H1 (cell line): ENCODE measurements around the gene CPA1. TPM values are rescaled to one million over a fixed set of nuclear protein-coding genes. Genes with fewer than 3 reads are reported as not detected.

Experiments used
- CTCF ChIA-PET: fragments of 300-600 bp; sonication (Branson Sonifier 250); formaldehyde crosslinking; loops from one replicate; lab custom pipeline; 2021; ENCODE audit not compliant: partially characterized antibody; lab: Charles Lee
- POLR2A ChIA-PET: fragments of 300-600 bp; sonication (Branson Sonifier 250); formaldehyde crosslinking; loops from one replicate; lab custom pipeline; 2021; ENCODE audit warnings: inconsistent platforms; ENCODE audit not compliant: partially characterized antibody; lab: Charles Lee
- DNase-seq, 2 experiments: peaks; one replicate each; pipeline versions ENCODE4 v3.0.0 to v3.0.0-alpha.2; 2010 to 2022; ENCODE audit warnings: low spot score in 2 of 2, low read depth in 1 of 2, mixed read lengths in 1 of 2
- FAIRE-seq: peaks from 2 replicates; lab custom pipeline; 2011; peaks lifted over from hg19 to GRCh38; lab: Jason Lieb, UNC
- H2AFZ ChIP-seq: 2 replicates; pipeline ENCODE4 v1.8.1; 2012; ENCODE audit warnings: low read length, inconsistent platforms
- H2AK5ac ChIP-seq: 2 replicates; pipeline ENCODE4 v1.6.1; 2013; ENCODE audit warnings: low read depth, low read length
- H2BK120ac ChIP-seq: replicated peaks from 2 replicates; pipeline ENCODE3; 2013; ENCODE audit warnings: low read depth, low read length, inconsistent platforms
- H2BK12ac ChIP-seq: 2 replicates; pipeline ENCODE4 v1.6.1; 2013; ENCODE audit warnings: low read depth, low read length
- H2BK15ac ChIP-seq: 2 replicates; pipeline ENCODE4 v1.6.1; 2013; ENCODE audit warnings: low read length
- H2BK20ac ChIP-seq: 2 replicates; pipeline ENCODE4 v1.6.1; 2013; ENCODE audit warnings: low read length
- H2BK5ac ChIP-seq: 2 replicates; pipeline ENCODE4 v1.6.1; 2013; ENCODE audit warnings: low read depth, low read length
- H3K14ac ChIP-seq: 2 replicates; pipeline ENCODE4 v1.6.1; 2013; ENCODE audit warnings: inconsistent platforms; ENCODE audit not compliant: insufficient read length
- H3K18ac ChIP-seq: 2 replicates; pipeline ENCODE4 v1.6.1; 2013; ENCODE audit warnings: low read length; ENCODE audit errors: extremely low read depth
- H3K23ac ChIP-seq: 2 replicates; pipeline ENCODE4 v1.6.1; 2013; ENCODE audit warnings: inconsistent platforms; ENCODE audit not compliant: insufficient read length
- H3K23me2 ChIP-seq: 2 replicates; pipeline ENCODE4 v1.6.1; 2013; ENCODE audit warnings: low read depth, low read length
- H3K27ac ChIP-seq: 2 replicates; pipeline ENCODE4 v1.6.1; 2011; ENCODE audit warnings: low read depth, low read length, inconsistent platforms
- H3K27me3 ChIP-seq, 4 experiments: replicated peaks in 1 of 4; 1 replicate in 1 of 4; 2 replicates in 3 of 4; pipeline versions ENCODE4 v1.6.1 to v1.8.1; 2011 to 2013; ENCODE audit warnings: low read length in 3 of 4, mild to moderate bottlenecking in 3 of 4, inconsistent platforms in 2 of 4, mixed read lengths in 2 of 4, moderate library complexity in 1 of 4; ENCODE audit not compliant: control insufficient read depth in 3 of 4, insufficient read depth in 3 of 4; ENCODE audit errors: extremely low read depth in 1 of 4
- H3K36me3 ChIP-seq, 4 experiments: 2 replicates each; pipeline versions ENCODE4 v1.6.1 to v1.8.1; 2011 to 2013; ENCODE audit warnings: mild to moderate bottlenecking in 4 of 4, low read length in 3 of 4, moderate library complexity in 2 of 4, control low read depth in 1 of 4, inconsistent platforms in 1 of 4; ENCODE audit not compliant: insufficient read depth in 4 of 4, control insufficient read depth in 2 of 4
- H3K4ac ChIP-seq: replicated peaks from 2 replicates; pipeline ENCODE3; 2013; ENCODE audit warnings: low read length, low read depth, mixed read lengths, inconsistent platforms; ENCODE audit not compliant: insufficient read length
- H3K4me1 ChIP-seq, 4 experiments: replicated peaks in 1 of 4; 1 replicate in 1 of 4; 2 replicates in 3 of 4; pipeline versions ENCODE4 v1.6.1 to v1.8.1; 2011 to 2013; ENCODE audit warnings: low read length in 3 of 4, inconsistent platforms in 2 of 4, mixed read lengths in 1 of 4; ENCODE audit not compliant: insufficient read depth in 4 of 4, control insufficient read depth in 3 of 4
- H3K4me2 ChIP-seq, 2 experiments: 2 replicates each; pipeline versions ENCODE4 v1.6.1 to v1.8.1; 2011 to 2013; ENCODE audit warnings: low read depth in 2 of 2, low read length in 2 of 2, control low read depth in 1 of 2, inconsistent platforms in 1 of 2, mild to moderate bottlenecking in 1 of 2; ENCODE audit not compliant: insufficient read depth in 1 of 2
- H3K4me3 ChIP-seq, 4 experiments: fragments of 200-600, 300-600 bp in 1 of 4; sonication (generic), shearing (Covaris generic), sonication (Bioruptor Twin) in 1 of 4; 2 replicates each; pipeline versions ENCODE4 v1.5.1 to v1.8.1; 2011 to 2016; ENCODE audit warnings: low read length in 4 of 4, low read depth in 3 of 4, control low read depth in 2 of 4, inconsistent platforms in 2 of 4, mild to moderate bottlenecking in 2 of 4, mixed read lengths in 1 of 4, moderate library complexity in 1 of 4; ENCODE audit not compliant: insufficient read depth in 2 of 4; ENCODE audit errors: extremely low read depth in 1 of 4
- H3K56ac ChIP-seq: replicated peaks from 2 replicates; pipeline ENCODE3; 2013; ENCODE audit warnings: low read depth, mild to moderate bottlenecking, mixed read lengths, low read length, inconsistent platforms; ENCODE audit not compliant: insufficient read length
- H3K79me1 ChIP-seq: 2 replicates; pipeline ENCODE4 v1.6.1; 2013; ENCODE audit warnings: low read depth, low read length, control low read depth
- H3K79me2 ChIP-seq, 2 experiments: 2 replicates each; pipeline versions ENCODE4 v1.6.1 to v1.8.1; 2012 to 2013; ENCODE audit warnings: low read length in 2 of 2, mild to moderate bottlenecking in 2 of 2, inconsistent platforms in 1 of 2; ENCODE audit not compliant: insufficient read depth in 2 of 2, control insufficient read depth in 1 of 2
- H3K9ac ChIP-seq, 4 experiments: replicated peaks in 1 of 4; 1 replicate in 1 of 4; 2 replicates in 3 of 4; pipeline versions ENCODE4 v1.6.1 to v1.8.1; 2011 to 2013; ENCODE audit warnings: low read depth in 3 of 4, low read length in 3 of 4, control low read depth in 2 of 4, mild to moderate bottlenecking in 2 of 4, moderate library complexity in 2 of 4, inconsistent platforms in 1 of 4; ENCODE audit errors: extremely low read depth in 1 of 4
- H3K9me3 ChIP-seq, 2 experiments: 2 replicates each; pipeline versions ENCODE4 v1.6.1 to v1.8.1; 2012 to 2013; ENCODE audit warnings: mild to moderate bottlenecking in 2 of 2, moderate library complexity in 2 of 2, control low read depth in 1 of 2, inconsistent platforms in 1 of 2, low read depth in 1 of 2, low read length in 1 of 2, mixed read lengths in 1 of 2; ENCODE audit not compliant: insufficient read depth in 2 of 2
- H4K20me1 ChIP-seq, 2 experiments: replicated peaks in 1 of 2; 2 replicates each; pipeline versions ENCODE3 to v1.8.1; 2011 to 2013; ENCODE audit warnings: inconsistent platforms in 2 of 2, low read length in 2 of 2, mild to moderate bottlenecking in 1 of 2; ENCODE audit not compliant: insufficient read depth in 2 of 2, control insufficient read depth in 1 of 2
- H4K5ac ChIP-seq: 2 replicates; pipeline ENCODE4 v1.6.1; 2013; ENCODE audit warnings: low read length, low read depth, mixed read lengths, inconsistent platforms; ENCODE audit not compliant: insufficient read length
- H4K8ac ChIP-seq: 2 replicates; pipeline ENCODE4 v1.8.0; 2013; ENCODE audit warnings: mild to moderate bottlenecking, moderate library complexity, low read length, inconsistent platforms; ENCODE audit not compliant: insufficient read depth; ENCODE audit errors: extremely low read depth
- H4K91ac ChIP-seq: replicated peaks from 2 replicates; pipeline ENCODE3; 2013; ENCODE audit warnings: low read length, mixed read lengths, inconsistent platforms; ENCODE audit not compliant: insufficient read length
- BCL11A ChIP-seq, 2 experiments: IDR thresholded peaks; one replicate each; pipeline ENCODE4 v1.6.1; 2011; ENCODE audit warnings: low read depth in 2 of 2, low read length in 2 of 2, mild to moderate bottlenecking in 2 of 2
- HDAC2 ChIP-seq, 2 experiments: fragments of 300-600 bp in 1 of 2; sonication (generic) in 1 of 2; IDR thresholded peaks; 2 replicates each; pipeline ENCODE4 v1.6.1; 2011 to 2012; ENCODE audit warnings: low read depth in 2 of 2, low read length in 2 of 2, mild to moderate bottlenecking in 2 of 2, moderate library complexity in 2 of 2, borderline replicate concordance in 1 of 2, inconsistent platforms in 1 of 2
- KDM1A ChIP-seq: fragments of 200-600, 300-600 bp; sonication (generic); IDR thresholded peaks from 2 replicates; pipeline ENCODE4 v1.7.1; 2016; ENCODE audit warnings: mild to moderate bottlenecking, low read length, borderline replicate concordance
- KDM5A ChIP-seq: fragments of 200-600 bp; IDR thresholded peaks from 2 replicates; pipeline ENCODE4 v1.7.1; 2012; ENCODE audit warnings: mild to moderate bottlenecking, low read length, inconsistent platforms, mixed read lengths
- whole genome bisulfite sequencing, 2 experiments: shearing (Covaris generic) in 1 of 2; methylation state at CpG; one replicate each; pipeline versions ENCODE4 v1.1.6 to v1.1.7; 2013 to 2015; ENCODE audit warnings: low lambda C conversion rate in 2 of 2, mixed read lengths in 2 of 2, inconsistent platforms in 1 of 2, low coverage in 1 of 2, missing lambda C conversion rate in 1 of 2; ENCODE audit not compliant: insufficient replicate concordance in 2 of 2, insufficient coverage in 1 of 2, insufficient read length in 1 of 2; ENCODE audit errors: extremely low coverage in 1 of 2, missing lambda C conversion rate in 1 of 2; 5-methylcytosine and 5-hydroxymethylcytosine counted together
- polyA plus RNA-seq, 7 experiments: library from polyadenylated mRNA; depleted of rRNA in 3 of 7; stranded (reverse) in 5 of 7; unstranded in 2 of 7; fragments of >200 nt in 5 of 7; fragments of 200-250 nt in 2 of 7; gene quantifications; 1 replicate in 5 of 7; 2 replicates in 1 of 7; 4 replicates in 1 of 7; pipeline versions ENCODE4 v1.2.1 to v1.2.3, GENCODE V29; 2011 to 2013; ENCODE audit warnings: missing spikeins in 2 of 7, mixed read lengths in 2 of 7
- total RNA-seq: library from RNA; stranded (reverse); fragmentation: NEBNext Ultra II Directional; extraction: Animal tissue kit (Norgen Biotek cat#: 25700); gene quantifications from 2 replicates; pipeline ENCODE4 v1.2.1, GENCODE V29; 2021

The CPA1 gene
- total and polyA plus RNA-seq, 2 of the 8 experiments (the other 6 are each of a cell fraction or from before 2014, with no cell fraction given), result not detected

DNA sequence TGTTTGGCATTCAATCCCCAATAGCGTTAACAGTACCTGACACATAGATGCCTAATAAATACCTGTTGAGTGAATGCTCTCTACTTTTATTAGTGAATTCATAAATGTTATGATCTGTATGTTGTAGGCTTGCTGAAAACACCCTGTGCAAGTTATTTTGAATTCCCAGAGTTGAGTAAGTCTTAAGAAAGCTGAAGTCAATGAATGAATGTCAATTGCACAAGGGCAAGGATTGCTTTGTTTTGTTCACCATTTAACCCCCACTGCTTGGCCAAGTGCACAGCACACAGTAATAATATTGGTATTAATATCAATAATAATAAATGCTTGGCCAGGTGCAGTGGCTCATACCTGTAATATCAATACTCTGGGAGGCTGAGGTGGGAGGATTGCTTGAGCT lies 10.2 kb downstream of the CPA1 start:
- TF ChIP-seq BCL11A (IDR thresholded peaks at IDR 0.05; ENCODE audit: low read depth in 2 of 2, low read length in 2 of 2), result no peak
- TF ChIP-seq HDAC2 (IDR thresholded peaks at IDR 0.05; ENCODE audit: borderline replicate concordance in 1 of 2, low read depth in 2 of 2, low read length in 2 of 2), result no peak
- no peak for TF ChIP-seq KDM1A
- no peak for TF ChIP-seq KDM5A
- Histone ChIP-seq H3K36me3 (no peaks in the 10 kb centered on the region), H3K79me1 (no peaks in the 10 kb centered on the region), H2AFZ (no peak overlapping the region), H3K4me3 (no peak overlapping the region), H3K56ac (no peak overlapping the region), H4K8ac (no peak overlapping the region), H3K4ac (no peak overlapping the region), H4K5ac (no peak overlapping the region), H2AK5ac (no peak overlapping the region), H3K4me2 (no peak overlapping the region), H2BK12ac (no peak overlapping the region), H2BK120ac (no peak overlapping the region), H4K20me1 (no peaks in the 10 kb centered on the region), H3K27me3 (no peaks in the 10 kb centered on the region), H3K9ac (no peak overlapping the region), H3K4me1 (peaks cover 0 to 2% (median 0%) of the 10 kb centered on the region in 4 experiments; a peak in 2 of 7 replicates), H3K14ac (no peak overlapping the region), H3K23ac (no peak overlapping the region), H3K18ac (no peak overlapping the region), H3K79me2 (no peaks in the 10 kb centered on the region), H3K27ac (no peak overlapping the region), H3K23me2 (no peaks in the 10 kb centered on the region), H2BK20ac (no peak overlapping the region), H2BK15ac (no peak overlapping the region), H4K91ac (no peak overlapping the region), H2BK5ac (no peak overlapping the region), H3K9me3 (no peaks in the 10 kb centered on the region)
- DNase-seq (peak in 1 of 2 experiments; percentile 2), FAIRE-seq (no peak)
- ChIA-PET POLR2A (no interaction called here), CTCF (interaction anchor here (0.6 to 1.2 kb wide), 3 partner anchors 69 to 306 kb away, joined by 3 to 4 read pairs (median 3); no protein-coding TSS in a partner anchor)
- 100% methylated on average over 1 of the region's 1 CpG; no CpG with 5 or more reads in 1 of the 2 experiments for WGBS, 2 experiments
